NCI-H1694 treated with DMSO at 0.1 percent for 48 hours (cell line): ENCODE measurements around the gene LGALS14.

Experiments
- DNase-seq: peaks from one replicate; lab custom pipeline; 2025; lab: John Stamatoyannopoulos, UW

Gene LGALS14

GRCh38 chr19:39746836-39747529 is 42.7 kb downstream of the LGALS14 start:
- no peak for DNase-seq

- DNase-seq, result no peak
Measured at GRCh38 chr19:39749981-39750380, 45.7 kb downstream of the LGALS14 start.

- DNase-seq, result no peak
Measured at GRCh38 chr19:39752390-39752789, 48.1 kb downstream of the LGALS14 start.

- DNase-seq, result no peak
Measured at GRCh38 chr19:39752795-39753194, 48.5 kb downstream of the LGALS14 start.

GRCh38 chr19:39754544-39754943 is 50.3 kb downstream of the LGALS14 start:
- no peak for DNase-seq

- no peak for DNase-seq
Measured at GRCh38 chr19:39754971-39755370, 50.7 kb downstream of the LGALS14 start.
